ENCODE data around the gene RAMP1.
"Not testable (repeated sequence)": the region's sequence is repeated elsewhere in the genome, so short reads cannot be mapped to it uniquely, and the experiment has no call there.

Gene RAMP1

DNA sequence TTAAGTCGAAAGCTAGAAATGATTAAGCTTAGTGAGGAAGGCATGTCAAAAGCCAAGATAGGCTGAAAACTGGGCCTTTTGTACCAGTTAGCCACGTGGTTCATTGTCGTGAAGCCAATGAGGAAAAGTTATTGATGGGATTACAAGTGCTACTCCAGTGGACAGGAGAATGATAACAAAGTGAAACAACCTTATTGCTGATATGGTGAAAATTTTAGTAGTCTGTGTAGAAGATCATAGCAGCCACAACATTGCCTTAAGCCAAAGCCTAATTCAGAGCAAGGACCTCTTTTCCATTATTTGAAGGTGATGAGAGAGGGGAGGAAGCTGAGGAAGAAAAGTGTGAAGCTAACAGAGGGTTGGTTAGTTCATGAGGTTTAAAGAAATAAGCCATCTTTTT is 24.1 kb upstream of the RAMP1 start:
- no peaks in the 10 kb centered on the region for H3K36me3 ChIP-seq (ENCODE audit: insufficient read depth, low read length)
- WGBS = 94% methylated on average over 3 of the region's 3 CpGs
- H3K27me3 ChIP-seq (ENCODE audit: insufficient read depth, low read length) = no peaks in the 10 kb centered on the region
- H3K27ac ChIP-seq (ENCODE audit: low read depth, low read length) = no peak overlapping the region
- H3K9me3 ChIP-seq (ENCODE audit: insufficient read depth, low read depth, low read length) = no peaks in the 10 kb centered on the region
- H3K9ac ChIP-seq (ENCODE audit: low read depth, low read length) = no peak overlapping the region
- no peak overlapping the region for H3K4me3 ChIP-seq (ENCODE audit: low read length)
- H3K4me1 ChIP-seq (ENCODE audit: insufficient read depth, low read length) = no peaks in the 10 kb centered on the region

- H3K9me3 ChIP-seq (ENCODE audit: insufficient read depth, low read depth, low read length) = no peaks in the 10 kb centered on the region
- 87% methylated on average over 4 of the region's 4 CpGs for WGBS
- no peak overlapping the region for H3K27ac ChIP-seq (ENCODE audit: low read depth, low read length)
These were observed 18.4 kb upstream of the RAMP1 start for GRCh38 chr2:237841051-237841450.

DNA sequence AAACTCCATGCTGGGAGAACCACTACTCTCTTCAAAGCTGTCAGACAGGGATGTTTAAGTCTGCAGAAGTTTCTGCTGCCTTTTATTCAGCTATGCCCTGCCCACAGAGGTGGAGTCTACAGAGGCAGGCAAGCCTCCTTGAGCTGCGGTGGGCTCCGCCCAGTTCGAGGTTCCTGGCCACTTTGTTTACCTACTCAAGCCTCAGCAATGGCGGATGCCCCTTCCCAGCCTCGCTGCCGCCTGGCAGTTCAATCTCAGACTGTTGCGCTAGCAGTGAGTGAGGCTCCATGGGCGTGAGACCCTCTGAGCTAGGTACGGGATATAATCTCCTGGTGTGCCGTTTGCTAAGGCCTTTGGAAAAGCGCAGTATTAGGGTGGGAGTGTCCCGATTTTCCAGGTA is 10.5 kb upstream of the RAMP1 start:
- not testable (repeated sequence) for H3K9ac ChIP-seq (ENCODE audit: low read depth, low read length); H3K9me3 ChIP-seq (ENCODE audit: insufficient read depth, low read depth, low read length); H3K4me1 ChIP-seq (ENCODE audit: insufficient read depth, low read length); H3K4me3 ChIP-seq (ENCODE audit: low read length); H3K27me3 ChIP-seq (ENCODE audit: insufficient read depth, low read length); H3K27ac ChIP-seq (ENCODE audit: low read depth, low read length); H3K36me3 ChIP-seq (ENCODE audit: insufficient read depth, low read length)
- WGBS = 96% methylated on average over 12 of the region's 12 CpGs

More at GRCh38 chr2:237841051-237841450, 18.4 kb upstream of the RAMP1 start:
- Histone ChIP-seq H3K36me3 (ENCODE audit: insufficient read depth, low read length) (no peaks in the 10 kb centered on the region), H3K4me3 (ENCODE audit: low read length) (no peak overlapping the region), H3K4me1 (ENCODE audit: insufficient read depth, low read length) (no peaks in the 10 kb centered on the region), H3K27me3 (ENCODE audit: insufficient read depth, low read length) (no peaks in the 10 kb centered on the region), H3K9ac (ENCODE audit: low read depth, low read length) (no peak overlapping the region)

DNA sequence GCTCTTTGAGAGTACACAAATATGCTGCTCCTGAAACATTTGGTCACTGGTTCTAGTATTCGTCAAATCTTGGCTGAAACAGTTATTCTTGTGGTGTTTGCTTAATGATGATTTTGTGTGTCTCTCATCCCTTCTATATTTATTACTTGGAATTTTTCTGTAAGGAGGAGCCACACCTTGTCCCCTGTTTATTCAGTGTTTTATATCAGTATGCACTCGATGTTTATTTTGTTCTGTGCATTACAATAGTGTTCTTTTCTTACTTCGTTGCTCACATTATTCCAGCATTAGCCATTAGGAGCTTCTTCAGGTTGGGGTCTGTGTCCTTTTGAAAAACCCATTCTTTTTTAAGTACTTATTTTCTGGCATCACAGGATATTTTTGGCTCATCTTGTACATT is 5.1 kb upstream of the RAMP1 start:
- Histone ChIP-seq H3K9ac (ENCODE audit: low read depth, low read length) (no peak overlapping the region), H3K4me1 (ENCODE audit: insufficient read depth, low read length) (no peaks in the 10 kb centered on the region; the same call in 1 of the 2 replicates), H3K4me3 (ENCODE audit: low read length) (no peak overlapping the region), H3K27ac (ENCODE audit: low read depth, low read length) (no peak overlapping the region), H3K9me3 (ENCODE audit: insufficient read depth, low read depth, low read length) (peaks cover 2% of the 10 kb centered on the region), H3K36me3 (ENCODE audit: insufficient read depth, low read length) (no peaks in the 10 kb centered on the region), H3K27me3 (ENCODE audit: insufficient read depth, low read length) (peaks cover 21% of the 10 kb centered on the region)
- 92% methylated on average over 3 of the region's 3 CpGs for WGBS

GRCh38 chr2:237857791-237858190 is 1.6 kb upstream of the RAMP1 start:
- 88% methylated on average over 8 of the region's 8 CpGs for WGBS
- Histone ChIP-seq H3K9me3 (ENCODE audit: insufficient read depth, low read depth, low read length) (no peaks in the 10 kb centered on the region), H3K9ac (ENCODE audit: low read depth, low read length) (no peak overlapping the region), H3K4me1 (ENCODE audit: insufficient read depth, low read length) (no peaks in the 10 kb centered on the region; the same call in 1 of the 2 replicates), H3K4me3 (ENCODE audit: low read length) (no peak overlapping the region), H3K36me3 (ENCODE audit: insufficient read depth, low read length) (no peaks in the 10 kb centered on the region), H3K27ac (ENCODE audit: low read depth, low read length) (no peak overlapping the region), H3K27me3 (ENCODE audit: insufficient read depth, low read length) (peaks cover 47% of the 10 kb centered on the region)

DNA sequence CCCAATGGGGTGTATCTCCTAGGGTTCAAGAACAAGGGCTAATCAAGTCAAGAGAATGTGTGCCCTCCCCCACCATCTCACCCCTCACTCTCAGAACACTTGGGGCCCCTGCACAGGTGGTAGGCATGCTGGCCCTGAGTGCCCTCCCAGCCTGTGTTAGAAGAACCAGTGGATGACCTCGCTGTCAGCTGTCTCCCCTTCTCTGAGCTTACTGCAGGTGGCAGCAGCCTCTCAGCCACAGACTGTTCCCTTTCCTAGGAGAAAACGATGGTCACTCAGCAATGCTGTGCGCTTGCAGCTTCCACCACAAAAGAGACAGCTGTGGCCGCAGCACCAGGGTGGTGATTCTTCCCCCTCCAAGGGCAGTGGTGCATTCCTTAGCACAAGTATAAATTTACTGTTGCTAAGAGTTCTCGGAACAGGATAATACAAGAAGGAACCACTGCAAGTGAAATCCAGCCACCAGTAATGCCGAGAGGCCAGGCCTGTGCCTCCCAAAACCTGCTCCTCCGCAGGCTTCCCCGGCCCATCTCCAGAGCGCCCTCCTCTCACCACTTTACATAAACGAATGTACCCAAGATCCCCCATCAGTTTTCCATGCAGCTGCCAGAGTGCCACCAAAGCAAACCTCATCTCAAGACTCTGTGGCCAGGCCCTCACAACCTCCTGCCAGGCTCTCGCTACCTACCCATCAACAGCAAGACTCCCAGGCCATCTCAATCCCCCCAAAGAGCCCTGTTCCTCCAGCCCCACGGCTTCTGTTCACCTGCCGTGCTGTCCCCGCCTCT is 935 bp upstream of the RAMP1 start:
- H3K27me3 ChIP-seq (ENCODE audit: insufficient read depth, low read length) = peaks cover 48% of the 10 kb centered on the region
- no peaks in the 10 kb centered on the region; the same call in 1 of the 2 replicates for H3K4me1 ChIP-seq (ENCODE audit: insufficient read depth, low read length)
- H3K27ac ChIP-seq (ENCODE audit: low read depth, low read length) = no peak overlapping the region
- no peaks in the 10 kb centered on the region for H3K36me3 ChIP-seq (ENCODE audit: insufficient read depth, low read length)
- peak overlapping the region; percentile 58; the same call in 1 of the 2 replicates for H3K4me3 ChIP-seq (ENCODE audit: low read length)
- 40% methylated on average over 14 of the region's 14 CpGs for WGBS
- H3K9ac ChIP-seq (ENCODE audit: low read depth, low read length) = no peak overlapping the region
- no peaks in the 10 kb centered on the region for H3K9me3 ChIP-seq (ENCODE audit: insufficient read depth, low read depth, low read length)

DNA sequence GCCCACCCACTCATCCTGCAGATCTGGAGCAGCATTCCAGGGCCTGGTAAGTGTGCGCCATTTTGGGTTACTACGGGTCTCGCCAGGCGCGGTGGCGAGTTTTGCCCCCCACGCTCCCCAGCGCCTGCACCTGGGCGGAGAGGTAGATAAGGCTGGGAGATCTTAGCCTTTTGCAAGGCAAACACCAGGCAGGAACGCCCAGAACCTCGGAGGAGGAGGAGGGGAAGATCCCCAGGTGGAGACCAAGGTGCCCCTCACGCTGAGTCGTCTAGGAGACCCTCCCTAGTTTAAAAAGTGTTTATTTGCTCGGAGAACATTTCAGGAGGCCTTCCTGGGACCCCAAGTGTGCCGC is 365 bp upstream of the RAMP1 start:
- Histone ChIP-seq H3K9me3 (ENCODE audit: insufficient read depth, low read depth, low read length) (no peaks in the 10 kb centered on the region), H3K4me1 (ENCODE audit: insufficient read depth, low read length) (no peaks in the 10 kb centered on the region; the same call in 1 of the 2 replicates), H3K4me3 (ENCODE audit: low read length) (peak overlapping the region; percentile 58), H3K27ac (ENCODE audit: low read depth, low read length) (no peak overlapping the region), H3K36me3 (ENCODE audit: insufficient read depth, low read length) (no peaks in the 10 kb centered on the region), H3K9ac (ENCODE audit: low read depth, low read length) (no peak overlapping the region; the same call in 1 of the 2 replicates), H3K27me3 (ENCODE audit: insufficient read depth, low read length) (peaks cover 48% of the 10 kb centered on the region)
- 41% methylated on average over 15 of the region's 15 CpGs for WGBS

- Histone ChIP-seq H3K9me3 (ENCODE audit: insufficient read depth, low read depth, low read length) (no peaks in the 10 kb centered on the region), H3K4me1 (ENCODE audit: insufficient read depth, low read length) (no peaks in the 10 kb centered on the region; the same call in 1 of the 2 replicates), H3K27ac (ENCODE audit: low read depth, low read length) (no peak overlapping the region), H3K36me3 (ENCODE audit: insufficient read depth, low read length) (no peaks in the 10 kb centered on the region), H3K27me3 (ENCODE audit: insufficient read depth, low read length) (peaks cover 48% of the 10 kb centered on the region), H3K4me3 (ENCODE audit: low read length) (peak overlapping the region; percentile 58), H3K9ac (ENCODE audit: low read depth, low read length) (no peak overlapping the region)
- 73% methylated on average over 22 of the region's 22 CpGs for WGBS
These were observed 981 bp downstream of the RAMP1 start for GRCh38 chr2:237860273-237860935.

- Histone ChIP-seq H3K27me3 (ENCODE audit: insufficient read depth, low read length) (peaks cover 43% of the 10 kb centered on the region), H3K9me3 (ENCODE audit: insufficient read depth, low read depth, low read length) (no peaks in the 10 kb centered on the region), H3K4me3 (ENCODE audit: low read length) (no peak overlapping the region), H3K36me3 (ENCODE audit: insufficient read depth, low read length) (no peaks in the 10 kb centered on the region), H3K9ac (ENCODE audit: low read depth, low read length) (no peak overlapping the region), H3K4me1 (ENCODE audit: insufficient read depth, low read length) (peaks cover 2% of the 10 kb centered on the region; the same call in 1 of the 2 replicates), H3K27ac (ENCODE audit: low read depth, low read length) (no peak overlapping the region)
- WGBS = 93% methylated on average over 11 of the region's 11 CpGs
These were observed 2.6 kb downstream of the RAMP1 start for GRCh38 chr2:237861875-237862527.

DNA sequence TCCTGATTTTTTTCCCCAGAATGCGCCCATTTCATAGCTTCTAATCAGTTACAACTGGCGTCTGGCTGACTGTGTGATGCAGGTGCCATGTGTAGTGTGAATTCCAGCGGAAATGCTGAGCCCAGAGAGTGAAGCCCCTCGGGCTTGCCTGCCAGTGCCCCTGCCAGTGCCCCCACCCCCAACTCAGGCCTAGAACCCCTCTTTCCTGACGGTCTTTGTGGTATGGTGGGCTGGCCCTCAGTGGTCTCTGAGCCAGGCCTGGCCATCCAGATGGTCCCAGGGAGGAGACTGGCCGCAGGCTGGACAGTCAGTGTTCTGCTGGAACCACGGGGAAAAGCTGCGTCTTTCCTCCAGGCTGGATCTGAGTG is 3.1 kb downstream of the RAMP1 start:
- peaks cover 2% of the 10 kb centered on the region; the same call in 1 of the 2 replicates for H3K4me1 ChIP-seq (ENCODE audit: insufficient read depth, low read length)
- H3K4me3 ChIP-seq (ENCODE audit: low read length) = no peak overlapping the region
- H3K27ac ChIP-seq (ENCODE audit: low read depth, low read length) = no peak overlapping the region
- no peak overlapping the region for H3K9ac ChIP-seq (ENCODE audit: low read depth, low read length)
- H3K27me3 ChIP-seq (ENCODE audit: insufficient read depth, low read length) = peaks cover 39% of the 10 kb centered on the region
- 94% methylated on average over 8 of the region's 8 CpGs for WGBS
- H3K9me3 ChIP-seq (ENCODE audit: insufficient read depth, low read depth, low read length) = no peaks in the 10 kb centered on the region
- no peaks in the 10 kb centered on the region for H3K36me3 ChIP-seq (ENCODE audit: insufficient read depth, low read length)

DNA sequence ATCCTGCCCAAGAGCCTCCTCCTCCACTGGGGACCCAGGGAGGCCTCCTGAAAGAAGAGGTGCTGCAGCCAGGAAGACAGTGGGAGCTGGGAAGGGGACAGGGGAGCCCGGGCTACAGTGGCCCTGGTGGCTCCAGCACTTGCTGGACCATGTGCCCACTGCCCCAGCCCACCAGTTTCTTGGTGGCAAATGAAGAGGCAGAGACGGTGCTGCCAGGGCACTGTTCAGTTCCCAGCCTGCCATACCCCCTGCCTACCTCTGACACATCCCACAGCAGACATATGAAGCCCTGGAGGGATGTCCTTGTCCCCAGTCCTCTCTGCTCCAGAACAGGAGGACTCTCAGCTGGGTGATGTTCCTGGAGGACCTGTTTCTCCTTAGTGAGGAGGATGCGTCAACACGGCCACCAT is 3.7 kb downstream of the RAMP1 start:
- H3K9ac ChIP-seq (ENCODE audit: low read depth, low read length) = no peak overlapping the region
- no peaks in the 10 kb centered on the region for H3K36me3 ChIP-seq (ENCODE audit: insufficient read depth, low read length)
- no peak overlapping the region for H3K4me3 ChIP-seq (ENCODE audit: low read length)
- peaks cover 2% of the 10 kb centered on the region; the same call in 1 of the 2 replicates for H3K4me1 ChIP-seq (ENCODE audit: insufficient read depth, low read length)
- no peaks in the 10 kb centered on the region for H3K9me3 ChIP-seq (ENCODE audit: insufficient read depth, low read depth, low read length)
- peaks cover 37% of the 10 kb centered on the region for H3K27me3 ChIP-seq (ENCODE audit: insufficient read depth, low read length)
- H3K27ac ChIP-seq (ENCODE audit: low read depth, low read length) = no peak overlapping the region
- 65% methylated on average over 4 of the region's 4 CpGs for WGBS

All from HUES64 (cell line).